ENCODE results near the gene VEGFA.

DNA sequence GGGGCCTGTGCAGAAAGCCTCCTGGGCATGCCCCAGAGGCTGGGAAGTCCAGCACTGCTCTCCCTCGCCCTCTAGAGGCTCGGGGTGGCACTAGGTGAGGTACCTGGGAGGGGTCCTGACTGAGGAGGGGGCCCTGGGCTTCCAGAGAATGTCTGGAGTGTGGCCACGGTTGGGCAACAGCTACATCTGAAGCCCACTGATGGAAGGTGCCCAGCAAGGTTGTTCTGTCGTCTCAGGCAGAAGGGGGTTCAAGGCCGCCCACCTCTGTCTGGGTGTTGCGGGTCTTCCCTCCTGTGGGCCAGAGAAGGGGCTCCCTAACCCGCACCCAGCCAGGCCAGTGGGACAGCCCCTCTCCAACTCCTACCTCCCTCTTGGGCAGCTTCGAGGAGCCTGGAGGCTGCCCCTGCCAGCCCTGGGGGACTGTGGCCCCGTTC, 11.4 kb upstream of the VEGFA start:
- TF ChIP-seq, protein P1, sequence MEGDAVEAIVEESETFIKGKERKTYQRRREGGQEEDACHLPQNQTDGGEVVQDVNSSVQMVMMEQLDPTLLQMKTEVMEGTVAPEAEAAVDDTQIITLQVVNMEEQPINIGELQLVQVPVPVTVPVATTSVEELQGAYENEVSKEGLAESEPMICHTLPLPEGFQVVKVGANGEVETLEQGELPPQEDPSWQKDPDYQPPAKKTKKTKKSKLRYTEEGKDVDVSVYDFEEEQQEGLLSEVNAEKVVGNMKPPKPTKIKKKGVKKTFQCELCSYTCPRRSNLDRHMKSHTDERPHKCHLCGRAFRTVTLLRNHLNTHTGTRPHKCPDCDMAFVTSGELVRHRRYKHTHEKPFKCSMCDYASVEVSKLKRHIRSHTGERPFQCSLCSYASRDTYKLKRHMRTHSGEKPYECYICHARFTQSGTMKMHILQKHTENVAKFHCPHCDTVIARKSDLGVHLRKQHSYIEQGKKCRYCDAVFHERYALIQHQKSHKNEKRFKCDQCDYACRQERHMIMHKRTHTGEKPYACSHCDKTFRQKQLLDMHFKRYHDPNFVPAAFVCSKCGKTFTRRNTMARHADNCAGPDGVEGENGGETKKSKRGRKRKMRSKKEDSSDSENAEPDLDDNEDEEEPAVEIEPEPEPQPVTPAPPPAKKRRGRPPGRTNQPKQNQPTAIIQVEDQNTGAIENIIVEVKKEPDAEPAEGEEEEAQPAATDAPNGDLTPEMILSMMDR (IDR thresholded peaks at IDR 0.05): peak; percentile 44 to 53 (median 51)
- TF ChIP-seq POLR2A (IDR thresholded peaks at IDR 0.05): no peak
